ENCODE data around the gene OLA1. TPM values are rescaled to one million over a fixed set of nuclear protein-coding genes. Genes with fewer than 3 reads are reported as not detected.

OLA1 gene
- total and polyA plus RNA-seq, 9 of the 15 experiments (the other 6 are each of a cell fraction or from before 2014, with no cell fraction given) = 208 to 353 (median 225) TPM

DNA sequence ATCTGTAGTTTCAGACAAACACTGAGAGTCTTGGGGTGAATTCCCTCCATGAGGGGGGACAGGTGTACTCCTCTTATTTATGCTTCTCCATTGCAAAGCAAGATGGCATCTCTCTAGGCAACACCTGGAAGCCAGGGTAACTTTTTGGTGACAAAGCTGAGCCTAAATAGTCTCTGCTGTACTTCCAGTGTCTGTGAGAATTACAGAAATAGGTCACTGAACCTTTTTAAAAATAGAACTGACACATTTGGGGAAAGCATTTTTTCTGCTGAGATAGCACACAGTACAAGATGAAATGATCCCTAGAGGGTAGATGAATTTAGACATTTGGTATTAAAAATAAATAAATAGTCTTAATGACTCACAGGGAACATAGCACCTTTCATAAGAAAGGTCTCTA lies 211.5 kb downstream of the OLA1 start:
- Histone ChIP-seq H3K27ac (ENCODE audit: extremely low read depth, low read depth, low read length) (no peak overlapping the region), H3K27me3 (ENCODE audit: control insufficient read depth in 2 of 2, insufficient read depth in 2 of 2, low read length in 2 of 2) (peaks cover 0 to 9% of the 10 kb centered on the region in 2 experiments; a peak in 2 of 5 replicates), H4K20me1 (replicated peaks; ENCODE audit: control insufficient read depth, insufficient read depth, low read length) (0 out of 2 replicates have a peak, but pooled peaks cover 1% of the 10 kb centered on the region), H3K36me3 (ENCODE audit: control insufficient read depth, insufficient read depth, low read length) (no peaks in the 10 kb centered on the region), H3K9ac (ENCODE audit: insufficient read depth in 1 of 2, low read depth in 2 of 2, low read length in 2 of 2) (no peak overlapping the region), H3K79me2 (ENCODE audit: control insufficient read depth, insufficient read depth, low read length) (no peaks in the 10 kb centered on the region), H3K4me2 (ENCODE audit: insufficient read depth, low read length) (no peak overlapping the region), H3K9me3 (replicated peaks; ENCODE audit: control insufficient read depth, insufficient read depth, low read depth, low read length) (0 out of 2 replicates have a peak, but pooled peaks cover 3% of the 10 kb centered on the region), H3K9me1 (ENCODE audit: control insufficient read depth, insufficient read depth, low read length) (no peaks in the 10 kb centered on the region), H3K4me1 (replicated peaks in 1 of 2; ENCODE audit: control insufficient read depth in 2 of 2, insufficient read depth in 2 of 2, low read length in 2 of 2) (peaks cover 3 to 12% of the 10 kb centered on the region in 2 experiments; a peak in 4 of 5 replicates), H3K4me3 (no peak overlapping the region), H2AFZ (ENCODE audit: low read depth, low read length) (no peak overlapping the region)
- ChIA-PET CTCF (ENCODE audit: low intra/inter-chr PET ratio) (no interaction called here), POLR2A (interaction anchor here (2.6 kb wide), 1 partner anchor 11 kb away, joined by 11 read pairs; no protein-coding TSS in a partner anchor)
- ATAC-seq (no peak), DNase-seq (ENCODE audit: extremely low read depth in 1 of 4, low spot score in 3 of 4) (no peak), FAIRE-seq (no peak)
- intact Hi-C loops (cut with micrococcal nuclease) (loop anchor here (5.0 kb wide), 2 partner anchors 75 to 155 kb away; no protein-coding TSS in a partner anchor), in situ Hi-C loops (cut with MboI) (no loop called here)
- TF ChIP-seq ZNF197 (CRISPR knock-in tag; IDR thresholded peaks at IDR 0.05; ENCODE audit: low read depth) (no peak), SIX5 (IDR thresholded peaks at IDR 0.05; ENCODE audit: borderline replicate concordance in 1 of 2, insufficient read depth in 1 of 2, low read depth in 1 of 2, low read length in 2 of 2) (no peak), TRIM28 (IDR thresholded peaks at IDR 0.05) (no peak), SPI1 (IDR thresholded peaks at IDR 0.05; ENCODE audit: borderline replicate concordance, low read depth, low read length) (no peak), HMG20A (CRISPR knock-in tag; conservative IDR thresholded peaks at IDR 0.05) (no peak), DMBX1 (CRISPR knock-in tag; IDR thresholded peaks at IDR 0.05; ENCODE audit: borderline replicate concordance) (no peak), ZNF140 (CRISPR knock-in tag; IDR thresholded peaks at IDR 0.05) (no peak), PURB (CRISPR knock-in tag; IDR thresholded peaks at IDR 0.05; ENCODE audit: low read depth) (no peak), TAF15 (IDR thresholded peaks at IDR 0.05; ENCODE audit: low read depth, low read length) (no peak), SRSF9 (IDR thresholded peaks at IDR 0.05; ENCODE audit: borderline replicate concordance, low read depth, low read length) (no peak), KAT2B (IDR thresholded peaks at IDR 0.05; ENCODE audit: low read depth, low read length) (no peak), NFRKB (IDR thresholded peaks at IDR 0.05; ENCODE audit: low read depth) (no peak), HNRNPL (IDR thresholded peaks at IDR 0.05; ENCODE audit: low read depth, low read length) (no peak), NR2C1 (IDR thresholded peaks at IDR 0.05) (no peak), NR2C1 (tag; IDR thresholded peaks at IDR 0.05) (no peak), MITF (IDR thresholded peaks at IDR 0.05) (no peak), U2AF2 (optimal IDR thresholded peaks at IDR 0.05; ENCODE audit: low read depth, low read length) (no peak)
- TF ChIP-seq, protein P1, sequence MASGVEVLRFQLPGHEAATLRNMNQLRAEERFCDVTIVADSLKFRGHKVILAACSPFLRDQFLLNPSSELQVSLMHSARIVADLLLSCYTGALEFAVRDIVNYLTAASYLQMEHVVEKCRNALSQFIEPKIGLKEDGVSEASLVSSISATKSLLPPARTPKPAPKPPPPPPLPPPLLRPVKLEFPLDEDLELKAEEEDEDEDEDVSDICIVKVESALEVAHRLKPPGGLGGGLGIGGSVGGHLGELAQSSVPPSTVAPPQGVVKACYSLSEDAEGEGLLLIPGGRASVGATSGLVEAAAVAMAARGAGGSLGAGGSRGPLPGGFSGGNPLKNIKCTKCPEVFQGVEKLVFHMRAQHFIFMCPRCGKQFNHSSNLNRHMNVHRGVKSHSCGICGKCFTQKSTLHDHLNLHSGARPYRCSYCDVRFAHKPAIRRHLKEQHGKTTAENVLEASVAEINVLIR (CRISPR knock-in tag; IDR thresholded peaks at IDR 0.05) = no peak
- TF ChIP-seq, protein P2, sequence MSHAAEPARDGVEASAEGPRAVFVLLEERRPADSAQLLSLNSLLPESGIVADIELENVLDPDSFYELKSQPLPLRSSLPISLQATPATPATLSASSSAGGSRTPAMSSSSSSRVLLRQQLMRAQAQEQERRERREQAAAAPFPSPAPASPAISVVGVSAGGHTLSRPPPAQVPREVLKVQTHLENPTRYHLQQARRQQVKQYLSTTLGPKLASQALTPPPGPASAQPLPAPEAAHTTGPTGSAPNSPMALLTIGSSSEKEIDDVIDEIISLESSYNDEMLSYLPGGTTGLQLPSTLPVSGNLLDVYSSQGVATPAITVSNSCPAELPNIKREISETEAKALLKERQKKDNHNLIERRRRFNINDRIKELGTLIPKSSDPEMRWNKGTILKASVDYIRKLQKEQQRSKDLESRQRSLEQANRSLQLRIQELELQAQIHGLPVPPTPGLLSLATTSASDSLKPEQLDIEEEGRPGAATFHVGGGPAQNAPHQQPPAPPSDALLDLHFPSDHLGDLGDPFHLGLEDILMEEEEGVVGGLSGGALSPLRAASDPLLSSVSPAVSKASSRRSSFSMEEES (CRISPR knock-in tag; IDR thresholded peaks at IDR 0.05) = no peak
- BruUV-seq (replicated peaks) = no TSS peak

All from K562 (cell line).